Chondrocyte (in vitro differentiated cells): ENCODE results near the gene CIAO3. TPM values are rescaled to one million over a fixed set of nuclear protein-coding genes. Genes with fewer than 3 reads are reported as not detected.

Experiments used
- DNase-seq: peaks from one replicate; pipeline ENCODE4 v3.0.0; 2021; ENCODE audit warnings: mixed read lengths, low spot score
- H3K27ac Mint-ChIP-seq: one replicate; pipeline ENCODE4 v1.8.0; 2021; ENCODE audit warnings: mild to moderate bottlenecking, moderate library complexity, mixed read lengths; ENCODE audit not compliant: unreplicated experiment
- H3K27me3 Mint-ChIP-seq: 2 replicates; pipeline ENCODE4 v1.8.0; 2021; ENCODE audit warnings: low read depth, mixed read lengths
- H3K36me3 Mint-ChIP-seq: 2 replicates; pipeline ENCODE4 v1.8.0; 2021; ENCODE audit warnings: low read depth, mixed read lengths
- H3K4me1 Mint-ChIP-seq: 2 replicates; pipeline ENCODE4 v1.8.0; 2021; ENCODE audit warnings: low read depth, mild to moderate bottlenecking, mixed read lengths
- H3K4me3 Mint-ChIP-seq: one replicate; pipeline ENCODE4 v1.8.0; 2021; ENCODE audit warnings: mild to moderate bottlenecking, moderate library complexity, mixed read lengths; ENCODE audit not compliant: unreplicated experiment
- H3K9me3 Mint-ChIP-seq: 2 replicates; pipeline ENCODE4 v1.8.0; 2021; ENCODE audit warnings: low read depth, mixed read lengths
- CTCF ChIP-seq: fragments of 200-600 bp; sonication (generic); IDR thresholded peaks from 2 replicates; pipeline ENCODE4 v1.5.0; 2021; ENCODE audit warnings: antibody characterized with exemption, mild to moderate bottlenecking, moderate library complexity
- total RNA-seq: library from RNA; stranded (reverse); gene quantifications from 3 replicates; pipeline ENCODE4 v1.2.1, GENCODE V29; 2021

Gene CIAO3
- total RNA-seq, 1 donor from 2014 or later: 22.1 TPM

GRCh38 chr16:710500-711075 lies 30.2 kb downstream of the CIAO3 start:
- H3K4me1 Mint-ChIP-seq: peaks cover 12% of the 10 kb centered on the region
- DNase-seq: no peak
- H3K27me3 Mint-ChIP-seq: peaks cover 21% of the 10 kb centered on the region
- H3K4me3 Mint-ChIP-seq: no peak overlapping the region
- no peaks in the 10 kb centered on the region for H3K36me3 Mint-ChIP-seq
- no peaks in the 10 kb centered on the region for H3K9me3 Mint-ChIP-seq
- no peak overlapping the region for H3K27ac Mint-ChIP-seq
- TF ChIP-seq CTCF: no peak

- peaks cover 21% of the 10 kb centered on the region for H3K27me3 Mint-ChIP-seq
- no peak overlapping the region for H3K27ac Mint-ChIP-seq
- TF ChIP-seq CTCF: no peak
- H3K36me3 Mint-ChIP-seq: no peaks in the 10 kb centered on the region
- no peak for DNase-seq
- H3K4me1 Mint-ChIP-seq: peaks cover 12% of the 10 kb centered on the region
- no peaks in the 10 kb centered on the region for H3K9me3 Mint-ChIP-seq
- H3K4me3 Mint-ChIP-seq: no peak overlapping the region
These were observed 31.0 kb downstream of the CIAO3 start for GRCh38 chr16:709566-710499.

- no peak for DNase-seq
- Mint-ChIP-seq H3K27me3 (peaks cover 24% of the 10 kb centered on the region), H3K4me3 (no peak overlapping the region), H3K27ac (no peak overlapping the region), H3K9me3 (no peaks in the 10 kb centered on the region), H3K4me1 (peaks cover 12% of the 10 kb centered on the region), H3K36me3 (no peaks in the 10 kb centered on the region)
- TF ChIP-seq CTCF: no peak
These were observed 31.8 kb downstream of the CIAO3 start for GRCh38 chr16:708959-709358.

- peaks cover 29% of the 10 kb centered on the region for H3K27me3 Mint-ChIP-seq
- H3K9me3 Mint-ChIP-seq: no peaks in the 10 kb centered on the region
- no peak for TF ChIP-seq CTCF
- H3K27ac Mint-ChIP-seq: no peak overlapping the region
- no peaks in the 10 kb centered on the region for H3K36me3 Mint-ChIP-seq
- peaks cover 12% of the 10 kb centered on the region for H3K4me1 Mint-ChIP-seq
- H3K4me3 Mint-ChIP-seq: no peak overlapping the region
- no peak for DNase-seq
These were observed 32.8 kb downstream of the CIAO3 start for GRCh38 chr16:708019-708418.

GRCh38 chr16:707062-707538 lies 33.7 kb downstream of the CIAO3 start:
- Mint-ChIP-seq H3K4me1 (peaks cover 6% of the 10 kb centered on the region), H3K36me3 (peaks cover 1% of the 10 kb centered on the region), H3K4me3 (no peak overlapping the region), H3K27ac (no peak overlapping the region), H3K9me3 (no peaks in the 10 kb centered on the region), H3K27me3 (peaks cover 37% of the 10 kb centered on the region)
- no peak for TF ChIP-seq CTCF
- no peak for DNase-seq
